ENCODE measurements around the gene EPHA2. TPM values are rescaled to one million over a fixed set of nuclear protein-coding genes. Genes with fewer than 3 reads are reported as not detected.
A peak's percentile ranks its signal among the peaks of the same experiment; 100 is the strongest.

EPHA2 gene
- total RNA-seq, 2 experiments from 2014 or later: 0.22 TPM; not detected in 1

GRCh38 chr1:16167331-16168143 lies 11.7 kb upstream of the EPHA2 start:
- Histone ChIP-seq H3K27ac (ENCODE audit: low read depth in 1 of 2, low read length in 2 of 2) (no peak overlapping the region), H3K4me3 (ENCODE audit: low read length) (peak overlapping the region; percentile 55), H3K9me3 (ENCODE audit: control insufficient read depth in 1 of 2, insufficient read depth in 1 of 2, low read length in 2 of 2) (no peaks in the 10 kb centered on the region), H3K36me3 (ENCODE audit: insufficient read depth, low read length) (no peaks in the 10 kb centered on the region), H3K27me3 (ENCODE audit: control insufficient read depth in 1 of 2, insufficient read depth in 2 of 2, low read length in 2 of 2) (no peaks in the 10 kb centered on the region), H3K4me1 (ENCODE audit: insufficient read depth, low read length) (peaks cover 62% of the 10 kb centered on the region)
- no peak for TF ChIP-seq CTCF (IDR thresholded peaks at IDR 0.05)
- H3K9me3 Mint-ChIP-seq: no peaks in the 10 kb centered on the region
- peak overlapping the region; percentile 70 for H3K4me3 Mint-ChIP-seq
- intact Hi-C loops (cut with DNase I, micrococcal nuclease): loop anchor here in 1 of 2 experiments (1.0 kb wide), 1 partner anchor 11 kb away; the partner anchor contains the start of gene EPHA2
- H3K27ac Mint-ChIP-seq: peak overlapping the region; percentile 16
- ChIA-PET POLR2A (interaction anchor here (0.9 to 1.1 kb wide), 2 partner anchors 11 to 50 kb away, joined by 3 to 4 read pairs; partner anchors contain the start of gene EPHA2), CTCF (no interaction called here)
- no peaks in the 10 kb centered on the region for H3K27me3 Mint-ChIP-seq
- ATAC-seq (ENCODE audit: poor library complexity): peak; percentile 87
- H3K4me1 Mint-ChIP-seq (ENCODE audit: low read depth): peaks cover 60% of the 10 kb centered on the region
- peak; percentile 38 to 85 (median 60) for DNase-seq
- H3K36me3 Mint-ChIP-seq (ENCODE audit: low read depth): no peaks in the 10 kb centered on the region

GRCh38 chr1:16166117-16166516 lies 10.2 kb upstream of the EPHA2 start:
- Mint-ChIP-seq H3K27ac (peak overlapping the region; percentile 24), H3K27me3 (no peaks in the 10 kb centered on the region), H3K9me3 (no peaks in the 10 kb centered on the region), H3K36me3 (ENCODE audit: low read depth) (no peaks in the 10 kb centered on the region), H3K4me1 (ENCODE audit: low read depth) (peaks cover 74% of the 10 kb centered on the region), H3K4me3 (peak overlapping the region; percentile 55)
- TF ChIP-seq CTCF (IDR thresholded peaks at IDR 0.05): no peak
- Histone ChIP-seq H3K4me1 (ENCODE audit: insufficient read depth, low read length) (peaks cover 76% of the 10 kb centered on the region), H3K36me3 (ENCODE audit: insufficient read depth, low read length) (no peaks in the 10 kb centered on the region), H3K9me3 (ENCODE audit: control insufficient read depth in 1 of 2, insufficient read depth in 1 of 2, low read length in 2 of 2) (no peaks in the 10 kb centered on the region), H3K27ac (ENCODE audit: low read depth in 1 of 2, low read length in 2 of 2) (no peak overlapping the region), H3K4me3 (ENCODE audit: low read length) (no peak overlapping the region), H3K27me3 (ENCODE audit: control insufficient read depth in 1 of 2, insufficient read depth in 2 of 2, low read length in 2 of 2) (no peaks in the 10 kb centered on the region)
- POLR2A ChIA-PET: no interaction called here
- CTCF ChIA-PET: no interaction called here
- no peak for ATAC-seq (ENCODE audit: poor library complexity)
- no peak for DNase-seq
- intact Hi-C loops (cut with DNase I, micrococcal nuclease): no loop called here

- intact Hi-C loops (cut with DNase I, micrococcal nuclease): no loop called here
- peak overlapping the region; percentile 54 for H3K4me3 Mint-ChIP-seq
Observed at GRCh38 chr1:16165548-16165947, 9.7 kb upstream of the EPHA2 start.

More at GRCh38 chr1:16165548-16165947, 9.7 kb upstream of the EPHA2 start:
- ATAC-seq (ENCODE audit: poor library complexity) (no peak), DNase-seq (peak in 2 of 14 experiments; percentile 26 to 32)
- Mint-ChIP-seq H3K4me1 (ENCODE audit: low read depth) (peaks cover 75% of the 10 kb centered on the region), H3K36me3 (ENCODE audit: low read depth) (no peaks in the 10 kb centered on the region), H3K9me3 (no peaks in the 10 kb centered on the region), H3K27me3 (no peaks in the 10 kb centered on the region), H3K27ac (peak overlapping the region; percentile 19)
- ChIA-PET POLR2A (interaction anchor here (1.4 kb wide), 1 partner anchor 10 kb away, joined by 4 read pairs; the partner anchor contains the start of gene EPHA2), CTCF (no interaction called here)
- H3K36me3 ChIP-seq (ENCODE audit: insufficient read depth, low read length): no peaks in the 10 kb centered on the region
- no peaks in the 10 kb centered on the region for H3K27me3 ChIP-seq (ENCODE audit: control insufficient read depth in 1 of 2, insufficient read depth in 2 of 2, low read length in 2 of 2)
- no peak overlapping the region for H3K27ac ChIP-seq (ENCODE audit: low read depth in 1 of 2, low read length in 2 of 2)
- no peak overlapping the region for H3K4me3 ChIP-seq (ENCODE audit: low read length)
- no peaks in the 10 kb centered on the region for H3K9me3 ChIP-seq (ENCODE audit: control insufficient read depth in 1 of 2, insufficient read depth in 1 of 2, low read length in 2 of 2)
- H3K4me1 ChIP-seq (ENCODE audit: insufficient read depth, low read length): peaks cover 80% of the 10 kb centered on the region
- no peak for TF ChIP-seq CTCF (IDR thresholded peaks at IDR 0.05)

Measured in CD4-positive, alpha-beta T cell (primary cell).